HG03521 (cell line): ENCODE measurements around the gene CD80.
A peak's percentile ranks its signal among the peaks of the same experiment; 100 is the strongest.

Experiments used
- ATAC-seq: cut with Tn5 transposase; IDR thresholded peaks from one replicate; pipeline ENCODE4 v1.9.1; 2021; ENCODE audit warnings: mild to moderate bottlenecking, moderate library complexity; ENCODE audit not compliant: unreplicated experiment

The CD80 gene

DNA sequence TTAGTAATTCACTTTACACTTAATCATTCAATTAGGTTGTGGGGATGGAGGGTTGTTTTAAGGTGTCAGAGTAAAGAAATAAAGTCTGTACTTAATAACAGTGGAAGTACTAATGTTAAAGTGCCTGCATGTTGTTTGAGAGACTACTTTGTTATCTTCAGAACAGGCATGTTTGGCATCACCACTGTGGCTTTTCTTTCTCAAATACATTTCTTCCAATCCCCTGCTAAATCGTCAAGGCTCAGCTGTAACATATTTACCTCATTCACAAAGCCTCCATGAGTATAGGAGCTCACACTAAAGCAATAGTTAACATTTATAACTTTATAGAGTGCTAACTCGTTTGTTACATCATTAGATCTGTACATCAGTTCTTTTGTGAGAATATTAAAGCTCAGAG, 58.5 kb downstream of the CD80 start:
- ATAC-seq: no peak

DNA sequence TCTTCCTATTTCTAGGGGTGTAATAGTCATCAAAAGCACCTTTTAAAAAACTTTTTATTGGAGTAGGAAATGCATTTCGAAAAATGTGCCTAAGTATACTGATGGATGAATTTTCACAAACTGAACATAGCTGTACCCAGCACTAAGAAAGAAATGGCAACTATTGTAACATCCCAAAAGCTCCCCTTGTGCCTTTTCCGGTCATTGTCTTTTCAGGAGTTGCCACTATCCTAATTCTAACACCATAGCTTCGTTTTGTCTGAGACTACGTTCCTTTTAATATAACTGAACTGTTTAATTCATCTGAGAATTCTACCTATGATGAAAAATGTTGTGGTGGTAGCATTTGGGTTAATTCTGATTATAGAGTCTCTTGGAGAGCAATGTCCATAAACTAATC, 59.1 kb downstream of the CD80 start:
- no peak for ATAC-seq

DNA sequence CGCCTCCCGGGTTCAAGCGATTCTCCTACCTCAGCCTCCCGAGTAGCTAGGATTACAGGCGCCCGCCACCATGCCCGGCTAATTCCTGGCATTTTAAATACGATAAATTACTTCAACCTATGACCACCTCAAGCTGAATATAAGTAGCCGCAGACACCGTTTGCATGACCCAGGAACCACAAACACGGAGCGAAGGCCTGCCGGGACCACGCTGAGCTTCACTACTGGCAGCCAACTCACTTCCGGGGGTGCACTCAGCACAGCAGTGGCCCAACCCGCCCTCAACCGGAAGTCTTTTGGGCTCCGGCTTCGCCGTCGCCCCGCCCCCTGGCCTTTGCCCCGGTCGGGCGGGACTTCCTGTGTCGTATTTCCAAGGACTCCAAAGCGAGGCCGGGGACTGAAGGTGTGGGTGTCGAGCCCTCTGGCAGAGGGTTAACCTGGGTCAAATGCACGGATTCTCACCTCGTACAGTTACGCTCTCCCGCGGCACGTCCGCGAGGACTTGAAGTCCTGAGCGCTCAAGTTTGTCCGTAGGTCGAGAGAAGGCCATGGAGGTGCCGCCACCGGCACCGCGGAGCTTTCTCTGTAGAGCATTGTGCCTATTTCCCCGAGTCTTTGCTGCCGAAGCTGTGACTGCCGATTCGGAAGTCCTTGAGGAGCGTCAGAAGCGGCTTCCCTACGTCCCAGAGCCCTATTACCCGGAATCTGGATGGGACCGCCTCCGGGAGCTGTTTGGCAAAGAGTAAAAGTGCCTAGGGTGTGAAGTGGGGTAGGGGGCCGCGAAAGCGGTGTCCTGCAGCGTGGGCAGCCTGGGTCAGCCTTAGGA, 61.0 kb downstream of the CD80 start, which contains the start of gene TIMMDC1:
TSS of gene TIMMDC1 (plus strand) at position 362 of the 826 bp plus-strand sequence. CDS start at position 549, 187 bp downstream.
- peak; percentile 99 for ATAC-seq

DNA sequence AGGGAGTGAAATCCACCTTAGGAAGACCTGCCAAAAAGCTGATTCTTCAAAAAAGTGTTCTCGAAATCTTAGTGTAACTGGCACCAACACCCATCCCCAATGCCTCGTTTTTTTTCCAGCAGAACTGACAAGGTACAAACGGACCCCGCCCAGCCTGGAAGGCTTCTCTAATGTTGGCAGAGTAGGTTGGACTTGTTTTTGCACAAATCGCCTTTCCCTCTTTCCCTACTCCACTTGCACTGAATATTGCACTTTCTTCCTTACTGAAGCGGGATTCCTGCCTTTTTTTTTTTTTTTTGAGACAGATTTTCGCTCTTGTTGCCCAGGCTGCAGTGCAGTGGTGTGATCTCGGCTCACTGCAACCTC, 61.6 kb downstream of the CD80 start:
- ATAC-seq: no peak

DNA sequence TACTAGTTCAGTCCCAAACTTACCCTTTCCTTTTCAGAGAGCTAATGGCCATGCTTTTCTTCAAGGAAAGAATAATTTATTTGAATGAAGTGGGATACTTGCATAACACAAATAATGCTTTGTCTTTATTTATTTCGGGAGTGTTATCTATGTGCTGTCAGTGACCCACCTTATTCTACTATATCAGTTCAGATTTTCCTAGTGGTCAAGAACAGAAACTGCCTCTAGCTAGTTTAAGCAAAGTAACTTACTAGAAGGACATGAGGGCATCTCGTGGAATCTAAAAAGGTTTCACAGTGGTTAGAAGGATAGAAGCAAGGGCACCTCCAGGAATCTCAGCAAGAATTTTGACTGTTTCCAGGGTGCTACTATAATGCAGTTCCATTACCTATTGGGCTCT, 64.8 kb downstream of the CD80 start:
- no peak for ATAC-seq

DNA sequence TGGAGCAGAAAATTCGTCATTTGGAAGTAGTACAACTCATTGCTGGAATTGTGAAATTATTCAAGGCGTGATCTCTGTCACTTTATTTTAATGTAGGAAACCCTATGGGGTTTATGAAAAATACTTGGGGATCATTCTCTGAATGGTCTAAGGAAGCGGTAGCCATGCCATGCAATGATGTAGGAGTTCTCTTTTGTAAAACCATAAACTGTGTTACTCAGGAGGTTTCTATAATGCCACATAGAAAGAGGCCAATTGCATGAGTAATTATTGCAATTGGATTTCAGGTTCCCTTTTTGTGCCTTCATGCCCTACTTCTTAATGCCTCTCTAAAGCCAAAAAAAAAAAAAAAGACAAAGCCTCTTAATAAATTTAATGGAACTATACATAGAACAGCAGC, 66.6 kb downstream of the CD80 start:
- ATAC-seq: no peak

DNA sequence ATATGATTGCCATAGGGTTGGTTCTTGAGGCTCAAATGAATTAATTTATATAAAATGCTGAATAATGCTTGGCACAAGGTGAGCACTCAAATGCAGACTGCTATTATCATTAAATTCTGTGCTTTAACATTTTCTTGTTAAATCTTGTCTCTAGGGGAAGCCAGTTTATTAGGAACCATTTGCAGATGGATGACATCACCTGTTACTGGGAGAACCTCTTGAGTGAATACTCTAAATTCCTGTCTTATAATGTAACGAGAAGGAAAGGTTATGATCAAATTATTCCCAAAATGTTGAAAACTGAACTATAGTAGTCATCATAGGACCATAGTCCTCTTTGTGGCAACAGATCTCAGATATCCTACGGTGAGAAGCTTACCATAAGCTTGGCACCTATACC, 67.3 kb downstream of the CD80 start:
- no peak for ATAC-seq

DNA sequence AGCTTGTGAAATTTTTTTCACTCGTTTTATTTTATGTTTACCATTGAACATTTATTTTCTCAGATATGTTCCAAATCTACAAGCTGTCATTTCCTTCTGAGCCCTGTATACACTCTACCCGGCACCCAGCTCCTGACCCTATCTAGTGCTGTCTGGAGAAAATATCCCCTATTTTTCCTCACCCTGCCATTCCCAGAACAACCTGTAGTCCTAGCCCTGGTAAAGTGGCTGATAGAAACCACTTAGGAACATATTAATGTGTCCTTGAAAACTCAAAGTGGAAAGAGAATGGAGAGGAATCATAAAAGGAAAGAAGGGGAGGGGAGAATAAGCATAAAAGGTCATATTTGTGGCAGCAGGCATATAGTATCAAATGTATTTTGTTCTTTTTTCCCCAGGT, 69.3 kb downstream of the CD80 start:
- ATAC-seq: no peak

DNA sequence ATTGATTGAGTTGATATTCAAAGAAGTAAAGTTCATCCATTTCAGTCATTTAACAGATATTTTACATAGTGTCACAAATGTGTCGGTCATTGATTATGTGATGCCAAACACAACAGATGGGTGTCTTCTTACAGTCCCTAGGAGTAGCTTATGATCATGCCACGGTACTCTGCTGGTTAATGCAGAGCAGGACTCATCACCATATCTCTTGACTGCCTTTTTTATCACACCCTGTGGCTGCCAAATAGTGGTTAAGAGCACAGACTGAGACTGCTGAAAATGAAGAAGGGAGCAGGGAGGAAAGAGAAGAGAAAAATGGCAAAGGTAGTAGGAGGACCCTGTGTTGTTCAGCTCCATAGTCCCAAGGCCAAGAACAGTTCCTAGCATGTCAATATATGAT, 73.9 kb downstream of the CD80 start:
- no peak for ATAC-seq

DNA sequence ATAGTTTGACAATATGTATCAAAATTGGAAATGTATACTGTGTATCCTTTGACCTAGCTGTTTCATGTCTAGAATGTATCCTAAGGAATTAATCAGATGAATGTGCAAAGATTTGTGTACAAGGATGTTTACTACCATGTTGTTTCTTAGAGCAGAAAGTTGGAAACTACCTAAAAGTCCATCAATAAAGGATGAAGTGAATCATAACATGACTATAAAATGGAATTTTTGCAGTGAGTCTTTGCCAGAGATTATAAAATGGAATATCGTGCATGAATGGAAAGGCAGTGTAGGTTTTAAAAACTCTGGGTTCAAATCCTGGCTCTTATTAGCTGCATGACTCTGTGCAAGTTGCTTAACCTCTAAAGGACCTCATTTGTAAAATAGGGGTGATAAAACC, 76.3 kb downstream of the CD80 start:
- no peak for ATAC-seq

DNA sequence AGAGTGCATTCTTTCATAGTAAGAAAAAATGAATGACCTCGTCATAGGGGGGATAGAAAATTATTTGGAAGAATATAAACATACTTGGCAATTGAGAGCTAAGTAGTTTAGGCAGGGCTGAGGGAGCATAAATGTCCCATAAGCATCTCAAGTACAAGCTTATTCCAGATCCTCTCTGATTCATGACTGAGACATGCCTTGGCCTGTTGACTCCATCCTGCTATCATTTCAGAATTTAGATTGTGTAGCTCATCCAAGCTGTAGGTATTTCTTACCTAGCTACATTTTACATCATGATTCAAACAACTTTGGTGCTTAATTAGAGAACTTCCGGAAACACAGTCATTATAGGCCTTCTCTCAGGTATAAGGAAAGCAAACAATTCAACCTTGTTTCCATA, 78.3 kb downstream of the CD80 start:
- no peak for ATAC-seq
